Endometrial microvascular endothelial cells (primary cell): ENCODE measurements around the gene KDM4B. TPM values are rescaled to one million over a fixed set of nuclear protein-coding genes. Genes with fewer than 3 reads are reported as not detected.
"Not testable (repeated sequence)": the region's sequence is repeated elsewhere in the genome, so short reads cannot be mapped to it uniquely, and the experiment has no call there.

ENCODE experiments used
- in situ Hi-C: cut with HindIII; loops from 2 replicates; pipeline ENCODE4 v1.10.0; 2017; ENCODE audit warnings: low sequenced_read_pairs, low pct_unique_long_range_greater_than_20kb; ENCODE audit errors: inconsistent ontology term
- total RNA-seq: library from RNA; depleted of rRNA; stranded (reverse); fragments of >200 nt; gene quantifications from one replicate; pipeline ENCODE4 v1.2.3, GENCODE V29; 2015; ENCODE audit errors: inconsistent ontology term

KDM4B gene
- total RNA-seq, 1 donor from 2014 or later: 12.5 TPM

DNA sequence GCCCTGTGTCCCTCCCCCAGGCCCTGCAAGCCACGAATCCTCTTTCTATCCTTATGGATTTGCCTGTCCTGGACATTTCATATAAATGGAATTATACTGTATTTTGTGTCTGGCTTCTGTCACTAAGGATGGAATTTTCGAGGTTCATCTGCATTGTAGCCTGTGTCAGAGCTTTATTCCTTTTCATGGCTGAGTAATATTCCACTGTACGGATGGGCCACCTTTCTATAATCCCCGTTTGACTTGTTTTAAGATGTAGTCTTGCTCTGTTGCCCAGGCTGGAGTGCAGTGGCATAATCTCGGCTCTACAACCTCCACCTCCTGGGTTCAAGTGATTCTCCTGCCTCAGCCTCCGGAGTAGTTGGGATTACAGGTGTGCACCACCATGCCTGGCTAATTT is 3.9 kb upstream of the KDM4B start:
- in situ Hi-C loops: no loop called here

DNA sequence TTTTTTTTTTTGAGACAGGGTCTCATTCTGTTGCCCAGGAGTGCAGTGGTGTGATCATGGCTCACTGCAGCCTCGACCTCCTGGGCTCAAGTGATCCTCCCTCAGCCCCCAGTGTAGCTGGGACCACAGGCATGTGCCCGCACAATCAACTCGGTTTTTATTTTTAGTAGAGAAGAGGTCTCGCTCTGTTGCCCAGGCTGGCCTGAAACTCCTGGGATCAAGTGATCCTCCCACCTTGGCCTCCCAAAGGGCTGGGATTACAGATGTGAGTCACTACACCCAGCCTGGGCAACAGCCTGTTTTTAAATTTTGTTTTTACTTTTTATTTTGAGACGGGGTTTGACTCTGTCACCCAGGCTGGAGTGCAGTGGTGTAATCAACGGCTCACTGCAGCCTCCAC is 2.3 kb upstream of the KDM4B start:
- in situ Hi-C loops: no loop called here

DNA sequence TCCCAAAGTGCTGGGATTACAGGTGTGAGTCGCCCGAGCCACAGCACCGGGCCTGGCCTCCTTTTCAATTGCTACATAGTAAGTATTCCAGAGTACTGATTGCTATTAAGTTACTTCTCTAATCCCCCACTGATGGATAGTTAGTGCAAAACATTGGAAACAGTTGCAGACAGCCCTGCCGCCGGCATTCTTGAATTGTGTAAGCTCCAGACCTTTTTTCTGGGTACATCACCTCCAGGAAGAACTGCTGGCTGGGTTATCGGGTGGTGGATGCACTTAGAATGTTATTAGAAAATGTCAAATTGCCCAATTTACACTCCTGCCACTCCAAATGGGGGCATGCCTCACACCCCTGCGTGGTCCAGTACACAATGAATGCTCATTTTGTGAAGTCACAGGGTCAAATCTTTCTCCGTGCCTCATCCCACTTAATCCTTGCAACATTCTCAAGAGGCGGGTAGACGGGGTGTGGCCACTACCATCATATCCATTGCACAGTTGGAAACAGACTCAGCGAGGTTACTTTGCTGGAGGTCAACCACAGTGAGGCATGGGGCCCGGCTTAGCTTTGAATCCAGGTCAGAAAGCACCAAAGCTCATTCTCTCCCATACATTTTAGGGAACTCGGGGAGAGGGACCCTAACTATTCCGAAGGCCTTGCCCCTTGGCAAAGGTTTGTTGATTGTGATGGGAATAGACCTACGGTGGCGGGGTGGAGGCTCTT is 1.0 kb upstream of the KDM4B start:
- in situ Hi-C loops: no loop called here

DNA sequence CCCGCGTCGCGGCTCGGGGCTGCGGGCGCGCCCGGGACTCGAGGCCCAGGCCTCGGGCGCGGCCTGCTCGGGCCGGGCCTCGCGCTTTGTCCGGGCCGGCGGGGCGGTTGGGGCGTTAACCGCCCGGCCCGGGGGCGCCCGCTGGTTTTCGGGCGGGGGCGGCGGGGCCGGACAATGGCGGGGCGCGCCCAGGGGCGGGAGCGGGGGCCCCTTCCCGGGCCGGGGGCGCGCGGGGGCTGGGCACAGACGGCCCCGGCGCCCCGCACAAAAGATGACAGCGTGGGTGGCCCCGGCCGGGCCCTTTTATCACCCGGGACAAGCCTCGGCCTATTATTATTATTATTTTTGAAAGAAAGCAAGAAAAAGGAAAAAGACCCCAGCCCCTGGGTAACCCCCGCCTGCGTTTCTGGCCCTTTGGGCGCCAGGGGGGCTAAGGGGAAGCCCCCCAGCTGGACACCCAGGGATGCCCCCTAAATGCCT is 419 bp downstream of the KDM4B start:
- in situ Hi-C loops: no loop called here

DNA sequence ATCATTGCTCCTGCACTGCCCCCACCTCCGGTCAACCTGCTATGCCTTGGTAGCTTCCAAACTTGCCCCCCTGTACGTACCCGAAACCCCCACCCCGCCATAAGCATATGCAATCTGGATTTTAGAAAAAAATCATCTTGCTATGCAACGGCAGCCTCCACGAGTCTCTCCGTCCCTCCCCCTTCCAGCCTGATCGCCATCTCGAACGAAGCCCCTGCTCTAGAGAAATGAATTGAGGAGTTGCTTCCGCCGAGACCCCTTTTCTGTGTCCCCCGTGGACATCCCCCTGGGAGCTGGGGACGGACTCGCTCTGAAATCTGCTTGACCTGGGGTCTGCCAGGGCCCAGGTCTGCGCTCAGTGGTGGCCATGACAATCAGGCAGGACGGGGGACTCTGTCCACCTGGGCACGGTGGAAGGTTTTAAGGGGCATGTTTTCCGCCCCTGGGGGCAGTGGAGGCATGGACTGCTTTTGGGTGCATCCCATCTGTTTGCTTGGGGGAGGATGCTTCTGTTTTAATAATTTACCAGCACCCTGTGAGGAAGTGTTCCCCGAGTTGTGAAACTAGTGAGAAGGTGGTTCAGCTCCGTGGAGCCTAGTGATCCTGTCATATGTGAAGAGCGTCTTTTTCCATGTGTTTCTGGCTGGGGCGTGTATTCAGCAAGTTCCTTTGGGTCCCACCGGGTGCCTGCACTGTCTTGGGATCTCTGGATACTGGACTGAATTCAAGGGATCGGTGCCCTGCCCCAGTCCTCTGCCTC is 1.0 kb downstream of the KDM4B start:
- in situ Hi-C loops: no loop called here

DNA sequence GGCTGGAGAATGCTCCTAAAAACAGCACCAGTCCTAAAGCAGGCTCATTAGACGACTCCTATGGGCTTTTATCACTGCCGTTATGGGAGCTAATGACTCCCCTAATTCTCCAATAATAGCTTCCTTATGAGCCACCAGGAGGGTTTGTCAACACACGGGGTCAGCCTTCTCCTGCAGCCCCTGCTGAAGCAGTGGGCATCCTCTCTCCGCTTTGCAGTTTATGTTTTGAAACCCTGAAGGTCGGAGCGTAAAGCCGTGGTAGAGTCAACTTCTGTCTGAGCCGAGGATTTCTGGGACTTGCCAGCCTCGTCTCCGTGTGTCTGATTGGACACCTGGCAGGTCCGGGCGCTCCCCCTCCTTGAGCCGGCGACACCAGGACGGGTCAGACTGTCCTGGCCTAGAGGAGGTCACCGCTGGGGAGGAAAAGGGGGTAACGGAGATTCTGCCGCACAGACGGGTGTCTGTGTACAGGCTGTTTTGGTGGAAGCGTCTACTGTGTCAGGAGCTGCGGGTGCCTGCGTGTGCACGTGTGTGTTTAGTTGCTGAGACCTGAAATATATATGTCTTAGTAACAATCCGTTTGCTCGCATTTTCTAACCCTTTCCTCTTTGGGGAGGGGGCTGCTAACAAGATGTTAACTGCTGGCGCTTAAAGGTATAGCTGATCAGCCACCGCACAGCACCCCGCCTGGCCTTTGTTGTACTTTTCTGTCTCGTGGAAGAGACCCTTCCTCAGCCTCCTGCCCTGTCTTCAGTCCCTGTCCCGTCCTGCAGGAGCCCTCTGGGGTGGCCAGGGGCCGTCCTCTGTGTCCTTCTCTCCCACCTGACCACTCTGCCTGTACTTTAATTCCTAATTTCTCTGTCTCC is 1.9 kb downstream of the KDM4B start:
- in situ Hi-C loops: no loop called here

DNA sequence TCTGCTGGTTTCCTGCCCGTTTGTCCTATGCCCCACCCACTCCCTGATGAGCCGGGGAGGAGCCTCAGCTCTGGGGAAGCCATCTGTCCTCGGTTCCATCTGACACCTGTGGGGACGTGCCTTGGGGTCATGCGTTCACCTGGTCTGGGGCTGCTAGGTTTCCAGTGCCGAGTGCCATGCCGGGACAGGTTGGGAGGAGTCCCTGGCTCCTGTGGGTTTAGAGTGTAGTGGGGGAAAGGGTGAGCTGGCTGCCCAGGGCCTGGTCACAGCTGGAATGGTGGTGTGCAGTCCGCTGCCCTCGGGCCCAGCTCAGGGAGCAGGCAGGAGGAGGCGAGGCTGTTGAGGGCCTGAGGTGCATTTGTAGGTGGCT is 2.5 kb downstream of the KDM4B start:
- in situ Hi-C loops: no loop called here

DNA sequence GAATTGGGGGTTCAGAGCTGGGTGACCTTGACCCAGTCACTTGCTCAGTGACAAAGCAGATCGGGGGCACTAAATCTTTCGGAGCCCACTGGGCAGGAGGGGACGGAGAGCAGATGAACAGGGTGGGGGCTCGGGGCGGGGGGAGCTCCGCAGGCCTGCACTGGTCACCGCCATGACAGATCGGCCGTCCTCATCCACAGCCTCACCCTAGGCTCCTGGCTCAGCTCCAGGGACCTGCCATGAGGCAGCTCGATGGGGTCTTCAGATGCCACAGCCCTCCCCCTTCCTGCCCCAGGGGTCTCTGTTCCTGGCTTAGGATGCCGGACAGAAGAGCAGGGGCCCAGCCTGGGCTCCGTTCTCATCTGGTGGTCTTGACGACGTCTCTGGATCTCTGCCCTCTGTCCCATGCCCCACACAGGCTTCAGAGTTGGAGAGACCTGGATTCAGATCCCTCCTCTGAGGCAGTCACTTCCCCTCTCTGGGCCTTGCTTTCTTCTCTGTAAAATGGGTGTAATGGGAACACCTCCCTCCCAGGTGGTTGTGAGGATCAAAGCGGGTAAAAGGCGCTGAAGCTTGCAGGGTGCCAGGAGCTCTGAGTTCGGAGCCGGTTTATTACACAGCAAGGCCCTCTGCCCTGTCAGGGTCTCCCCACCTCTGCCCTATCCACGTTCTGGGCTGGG is 3.0 kb downstream of the KDM4B start:
- in situ Hi-C loops: no loop called here

DNA sequence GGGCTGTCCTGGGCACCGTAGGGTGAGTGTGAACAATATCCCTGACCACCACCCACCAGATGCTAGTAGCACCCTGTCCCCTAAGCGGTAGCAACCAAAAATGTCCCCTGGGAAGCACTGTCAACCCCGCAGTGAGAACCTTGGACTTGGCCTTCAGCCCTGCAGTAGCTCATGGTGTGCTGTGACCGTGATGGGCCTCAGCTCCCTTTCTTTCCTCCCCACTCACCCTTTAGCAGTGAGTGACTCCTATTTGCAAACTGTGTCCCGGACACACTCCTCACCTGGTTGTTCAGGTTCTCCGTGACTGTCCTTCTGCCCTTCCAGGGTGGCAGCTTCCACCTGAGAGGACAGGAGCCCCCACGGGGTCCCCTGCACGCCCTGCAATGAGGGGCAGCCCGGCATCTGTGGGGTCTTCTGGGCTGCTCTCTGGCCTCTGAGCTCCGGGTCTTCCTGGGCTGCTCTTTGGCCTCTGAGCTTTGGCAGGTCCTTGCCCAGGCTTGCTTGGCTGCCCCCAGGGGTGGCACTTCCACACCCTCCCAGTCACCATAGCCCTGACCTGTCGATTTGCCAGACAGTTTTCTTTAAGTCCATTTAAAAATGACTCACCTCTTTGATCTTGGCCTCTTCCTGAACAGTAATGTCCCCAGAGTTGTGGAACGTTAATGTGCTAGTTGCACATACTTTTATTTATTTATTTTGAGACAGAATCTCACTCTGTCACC is 3.8 kb downstream of the KDM4B start:
- in situ Hi-C loops: no loop called here

DNA sequence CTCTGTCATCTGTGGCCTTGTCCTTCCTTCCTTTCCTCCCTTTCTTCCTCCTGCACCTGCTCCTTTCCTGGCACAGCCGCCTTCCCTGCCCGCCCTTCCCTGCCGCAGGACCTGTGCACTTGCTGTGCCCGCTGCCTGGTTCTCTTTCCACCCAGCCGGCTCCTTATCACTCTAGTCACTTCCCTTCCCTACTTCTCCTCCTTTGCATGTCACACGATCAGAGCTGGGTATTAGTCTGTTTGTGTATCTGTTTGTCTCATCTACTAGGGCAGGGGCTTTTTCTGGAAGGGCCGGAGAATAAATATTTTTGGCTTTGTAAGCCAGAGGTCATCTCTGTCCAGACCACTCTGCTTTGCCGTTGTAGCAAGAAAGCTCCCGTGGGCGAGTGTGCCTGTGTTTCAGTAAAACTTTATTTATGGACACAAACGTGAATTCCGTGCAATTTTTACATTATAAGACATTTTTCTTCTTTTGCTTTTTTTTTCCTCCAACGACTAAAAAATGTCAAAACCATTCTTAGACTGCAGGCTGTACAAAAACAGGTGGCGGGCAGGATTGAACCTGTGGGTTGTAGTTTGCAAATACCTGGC is 6.1 kb downstream of the KDM4B start:
- in situ Hi-C loops: no loop called here

DNA sequence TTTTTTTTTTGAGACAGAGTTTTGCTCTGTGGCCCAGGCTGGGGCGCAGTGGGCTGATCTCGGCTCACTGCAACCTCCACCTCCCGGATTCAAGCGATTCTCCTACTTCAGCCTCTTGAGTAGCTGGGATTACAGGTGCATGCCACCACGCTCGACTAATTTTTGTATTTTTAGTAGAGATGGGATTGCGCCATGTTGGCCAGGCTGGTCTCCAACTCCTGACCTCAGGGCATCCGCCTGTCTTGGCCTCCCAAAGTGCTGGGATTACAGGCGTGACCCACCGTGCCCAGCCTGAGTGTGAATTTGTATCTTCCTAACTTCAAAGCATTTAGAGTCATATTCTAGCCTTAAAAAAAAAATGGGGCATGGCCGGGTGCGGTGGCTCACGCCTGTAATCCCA is 6.7 kb downstream of the KDM4B start:
- in situ Hi-C loops: not testable (repeated sequence)

DNA sequence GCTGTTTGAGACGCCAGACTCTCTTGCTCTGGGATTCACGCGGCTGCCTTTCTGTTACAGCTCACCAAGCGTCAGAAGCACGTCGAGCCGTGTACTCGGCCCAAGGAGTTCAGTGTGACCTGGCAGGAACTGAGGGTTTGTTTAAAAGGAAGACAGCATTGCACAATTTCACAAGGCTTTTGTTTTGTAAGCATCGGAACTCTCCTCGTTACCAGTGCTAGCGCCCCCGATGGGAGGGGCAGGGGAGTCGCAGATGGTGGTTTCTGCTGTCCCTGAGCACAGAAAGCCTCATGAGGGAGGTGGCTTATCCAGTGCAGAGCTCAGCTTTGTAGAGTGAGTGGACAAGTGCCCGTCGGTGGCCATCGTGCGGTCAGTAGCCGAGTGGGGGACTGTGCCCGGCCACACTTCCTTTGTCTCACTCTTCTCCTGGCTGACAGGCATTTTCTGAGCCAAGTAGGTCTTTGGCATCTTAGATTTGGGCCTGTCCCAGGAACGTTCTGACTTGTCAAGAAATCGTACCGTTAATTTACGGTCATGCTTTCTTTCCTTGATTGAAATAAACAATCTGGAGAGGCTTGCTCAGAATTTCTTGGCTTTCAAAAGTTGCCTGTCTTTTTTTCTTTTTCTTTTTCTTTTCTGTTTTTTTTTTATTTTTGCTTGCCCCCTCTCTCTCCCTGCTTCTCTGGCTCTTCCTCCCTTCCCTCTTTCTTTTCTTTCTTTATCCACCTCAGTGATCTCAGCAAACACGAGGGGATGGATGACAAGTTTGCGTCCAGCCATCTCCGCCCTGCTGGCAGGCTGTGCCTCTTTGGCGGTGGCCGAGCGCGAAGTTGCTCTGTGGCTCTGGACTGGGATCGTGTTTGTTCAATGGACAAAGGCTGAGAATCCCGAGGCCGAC is 7.7 kb downstream of the KDM4B start:
- in situ Hi-C loops: no loop called here

DNA sequence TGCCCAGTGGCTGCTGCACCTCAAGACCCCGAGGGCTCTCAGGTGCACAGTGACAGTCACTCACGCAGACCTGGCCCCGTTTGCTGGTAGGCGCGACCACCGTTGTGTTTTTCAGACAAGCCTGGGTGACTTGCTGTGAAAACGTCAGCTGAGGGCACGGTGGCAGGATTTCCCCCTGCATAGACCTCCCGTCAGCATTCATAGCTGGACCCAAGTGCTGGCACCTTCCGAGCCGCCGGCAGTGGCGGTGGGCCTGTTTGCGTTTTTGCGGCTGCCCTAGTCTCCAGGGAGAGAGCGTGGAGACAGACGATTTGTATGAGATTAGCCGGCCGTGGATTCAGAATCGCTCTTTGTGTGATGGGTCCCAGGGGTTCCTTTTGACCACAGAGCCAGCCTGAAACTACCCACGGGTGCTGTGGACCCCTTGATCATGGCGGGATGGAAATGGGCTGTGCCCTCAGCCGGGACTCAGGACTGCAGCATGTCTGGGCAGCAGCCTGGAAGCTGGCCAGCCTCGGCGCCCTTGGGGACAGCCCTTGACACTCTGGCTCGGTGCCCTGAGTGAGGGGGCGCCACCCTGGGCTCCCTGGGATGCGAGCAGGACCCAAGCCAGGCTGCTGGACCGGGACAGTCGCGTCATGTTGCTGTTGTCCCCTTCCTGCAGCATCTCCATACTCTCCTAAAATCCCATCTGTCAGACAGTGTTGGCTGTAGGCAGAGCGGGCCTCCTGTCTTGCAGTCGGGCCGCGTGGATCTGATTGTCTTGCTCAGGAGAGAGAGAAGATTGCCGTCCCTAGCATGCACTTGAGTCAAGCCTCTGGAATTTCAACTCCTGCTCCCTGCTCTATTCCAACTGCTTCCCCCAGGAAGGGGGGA is 8.6 kb downstream of the KDM4B start:
- in situ Hi-C loops: no loop called here

DNA sequence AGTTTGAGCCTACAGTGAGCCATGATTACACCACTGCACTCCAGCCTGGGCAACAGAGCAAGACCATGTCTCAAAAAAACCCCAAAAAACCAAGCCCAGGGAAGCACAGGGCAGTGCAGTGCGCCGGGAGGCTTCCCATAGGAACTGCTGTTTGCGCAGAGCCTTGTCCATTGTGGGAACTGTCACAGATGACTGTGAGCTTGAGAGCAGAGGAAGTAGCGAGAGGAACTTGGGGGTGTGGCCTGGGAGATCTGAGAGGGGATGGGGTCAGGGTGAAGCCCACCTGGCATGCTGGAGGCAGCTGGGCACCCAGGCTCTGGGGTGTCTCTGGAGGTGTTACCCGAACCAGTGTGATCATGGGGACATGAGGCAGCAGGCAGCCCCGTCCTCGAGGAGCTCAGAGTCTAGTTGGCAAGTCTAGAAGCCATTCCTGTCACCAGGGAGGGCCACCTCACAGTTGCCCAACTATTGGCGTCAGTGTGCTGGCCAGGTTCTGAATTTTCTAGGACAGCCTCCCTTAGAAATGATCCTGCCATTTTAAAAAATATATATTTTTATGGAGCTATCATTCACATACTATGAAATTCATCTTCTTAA is 10.4 kb downstream of the KDM4B start:
- in situ Hi-C loops: no loop called here

DNA sequence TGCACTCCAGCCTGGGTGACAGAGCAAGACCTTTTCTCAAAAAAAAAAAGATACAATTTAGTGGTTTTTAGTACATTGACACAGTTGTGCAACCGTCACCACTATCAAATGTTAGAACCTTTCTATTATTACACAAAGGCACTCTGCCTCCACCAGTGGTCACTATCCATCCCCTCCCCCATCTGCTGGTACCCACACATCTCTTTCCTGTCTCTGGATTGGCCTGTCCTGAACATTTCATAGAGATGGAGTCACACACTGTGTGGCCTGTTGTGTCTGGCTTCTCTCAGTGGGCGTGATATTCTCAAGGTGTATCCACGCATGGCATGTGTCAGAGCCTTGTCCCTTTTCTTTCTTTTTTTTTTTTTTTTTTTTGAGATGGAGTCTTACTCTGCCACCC is 11.2 kb downstream of the KDM4B start:
- in situ Hi-C loops: no loop called here
